SJSA1 (cell line): ENCODE results near the gene SPIN4. TPM values are rescaled to one million over a fixed set of nuclear protein-coding genes. Genes with fewer than 3 reads are reported as not detected.
A peak's percentile ranks its signal among the peaks of the same experiment; 100 is the strongest.
"Not testable (repeated sequence)": the region's sequence is repeated elsewhere in the genome, so short reads cannot be mapped to it uniquely, and the experiment has no call there.

Experiments
- DNase-seq, 2 experiments: peaks; one replicate each; pipeline ENCODE4 v3.0.0-alpha.2; 2015 to 2020; ENCODE audit warnings: low spot score in 2 of 2, low read depth in 1 of 2
- H3K27ac ChIP-seq: fragments of 250-450 bp; sonication (Bioruptor Pico); 2 replicates; pipeline ENCODE4 v1.5.1; 2020; ENCODE audit warnings: mild to moderate bottlenecking, moderate library complexity
- H3K27me3 ChIP-seq: fragments of 250-450 bp; sonication (Bioruptor Pico); replicated peaks from 2 replicates; pipeline ENCODE4 v1.5.1; 2020; ENCODE audit warnings: mild to moderate bottlenecking, moderate library complexity
- H3K36me3 ChIP-seq: fragments of 250-450 bp; sonication (Bioruptor Pico); 2 replicates; pipeline ENCODE4 v1.5.1; 2020; ENCODE audit warnings: mild to moderate bottlenecking
- H3K4me1 ChIP-seq: fragments of 250-450 bp; sonication (Bioruptor Pico); replicated peaks from 2 replicates; pipeline ENCODE4 v1.6.1; 2021; ENCODE audit warnings: mild to moderate bottlenecking
- H3K4me3 ChIP-seq: fragments of 250-450 bp; sonication (Bioruptor Pico); 2 replicates; pipeline ENCODE4 v1.5.1; 2020; ENCODE audit warnings: mild to moderate bottlenecking
- H3K9me3 ChIP-seq: fragments of 250-450 bp; sonication (Bioruptor Pico); replicated peaks from 2 replicates; pipeline ENCODE4 v1.5.1; 2020; ENCODE audit warnings: mild to moderate bottlenecking
- total RNA-seq: library from RNA; depleted of rRNA; stranded (reverse); fragments of >200 nt; shearing (Covaris generic); gene quantifications from 2 replicates; pipeline ENCODE4 v1.2.3, GENCODE V29; 2014; rRNA removed

SPIN4 gene
- total RNA-seq = 13.3 and 21.7 TPM in 2 replicates

DNA sequence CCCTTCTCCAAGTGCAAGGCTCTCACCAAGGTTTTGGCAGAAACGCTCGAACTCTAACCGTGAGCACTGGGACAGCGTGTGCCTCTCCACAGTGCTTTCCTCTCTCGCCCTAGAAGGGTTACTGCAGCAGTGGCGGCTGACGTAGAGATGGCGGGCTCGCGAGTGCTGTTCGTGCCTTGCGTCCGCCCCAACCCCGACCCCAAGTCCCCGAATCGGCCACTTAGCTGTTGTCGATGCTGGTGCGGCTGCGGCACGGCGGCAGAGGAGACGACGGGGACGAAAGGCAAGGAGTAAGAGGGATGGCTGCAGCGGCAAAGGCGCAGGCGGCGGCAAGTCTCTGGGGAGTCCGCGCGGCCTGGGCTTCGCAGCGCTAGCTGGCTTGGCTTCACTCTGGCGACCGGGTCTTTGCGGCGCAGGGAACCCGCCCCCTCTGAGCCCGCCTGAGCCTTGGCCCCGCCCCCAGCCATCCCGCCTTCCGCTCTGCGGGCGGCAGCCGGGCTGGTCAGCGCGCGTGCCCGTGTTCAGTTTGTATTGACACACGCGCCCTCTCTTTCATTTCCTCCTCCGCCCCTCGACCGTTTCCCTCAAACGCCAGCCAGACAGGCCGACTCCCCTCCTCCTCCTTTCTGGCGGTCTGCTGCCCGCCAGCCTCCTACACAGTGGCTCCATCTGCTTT, at the start of gene SPIN4:
SPIN4 (minus strand) TSS at position 392 of the 676 bp plus-strand sequence. CDS start 513 bp downstream, outside the sequence.
- H3K4me3 ChIP-seq = peak within 1 kb of the TSS; percentile 56
- H3K27ac ChIP-seq = peak within 1 kb of the TSS; percentile 58
- H3K9me3 ChIP-seq = no peaks in the 10 kb centered on the region
- H3K27me3 ChIP-seq = no peaks in the 10 kb centered on the region
- peak; percentile 81 to 91 for DNase-seq
- no peaks in the 10 kb centered on the region for H3K4me1 ChIP-seq
- H3K36me3 ChIP-seq = no peaks in the 10 kb centered on the region

DNA sequence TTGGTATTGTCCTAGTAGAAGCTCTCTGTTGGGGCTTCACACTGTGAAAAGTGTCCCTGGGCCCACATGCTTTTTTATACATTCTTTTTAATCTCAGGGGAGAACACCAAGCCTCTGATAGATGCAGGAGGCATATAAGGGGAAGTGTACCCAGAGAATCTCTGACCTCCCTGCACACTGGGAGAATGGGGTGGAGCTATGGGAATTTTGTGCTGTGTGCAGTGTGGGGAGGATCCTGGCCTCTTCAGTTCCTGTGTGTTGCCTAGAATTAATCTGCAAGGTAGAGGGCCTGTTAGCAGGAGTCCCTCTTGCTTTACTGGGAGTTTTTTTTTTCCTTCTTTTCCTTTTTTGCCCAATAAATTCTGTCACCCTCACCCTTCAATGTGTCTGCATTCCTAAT, 49.2 kb upstream of the SPIN4 start:
- Histone ChIP-seq H3K4me3 (no peak overlapping the region), H3K9me3 (no peaks in the 10 kb centered on the region), H3K27me3 (no peaks in the 10 kb centered on the region), H3K27ac (no peak overlapping the region), H3K36me3 (no peaks in the 10 kb centered on the region), H3K4me1 (no peaks in the 10 kb centered on the region)
- DNase-seq = no peak

DNA sequence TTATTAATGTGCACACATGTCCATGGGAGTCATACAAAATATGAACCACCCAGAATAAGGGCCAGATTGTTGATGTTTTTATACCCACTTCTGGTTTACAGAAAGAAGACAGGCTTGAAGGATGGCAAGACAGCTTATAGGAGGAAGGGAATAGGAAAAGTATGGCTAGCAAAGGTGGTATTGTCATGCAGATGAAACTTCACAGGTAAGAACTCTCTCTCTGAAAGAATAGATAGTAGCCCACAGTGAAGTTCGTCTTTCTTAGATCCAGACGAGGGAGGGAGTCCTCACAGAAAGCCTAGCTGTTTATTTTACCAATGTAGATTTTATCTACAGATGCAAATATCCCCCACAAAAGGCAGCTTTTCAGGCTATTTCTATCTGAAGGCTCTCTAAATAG, 43.7 kb upstream of the SPIN4 start:
- Histone ChIP-seq H3K36me3 (no peaks in the 10 kb centered on the region), H3K9me3 (no peaks in the 10 kb centered on the region), H3K4me1 (no peaks in the 10 kb centered on the region), H3K27me3 (no peaks in the 10 kb centered on the region), H3K27ac (no peak overlapping the region), H3K4me3 (no peak overlapping the region)
- no peak for DNase-seq

DNA sequence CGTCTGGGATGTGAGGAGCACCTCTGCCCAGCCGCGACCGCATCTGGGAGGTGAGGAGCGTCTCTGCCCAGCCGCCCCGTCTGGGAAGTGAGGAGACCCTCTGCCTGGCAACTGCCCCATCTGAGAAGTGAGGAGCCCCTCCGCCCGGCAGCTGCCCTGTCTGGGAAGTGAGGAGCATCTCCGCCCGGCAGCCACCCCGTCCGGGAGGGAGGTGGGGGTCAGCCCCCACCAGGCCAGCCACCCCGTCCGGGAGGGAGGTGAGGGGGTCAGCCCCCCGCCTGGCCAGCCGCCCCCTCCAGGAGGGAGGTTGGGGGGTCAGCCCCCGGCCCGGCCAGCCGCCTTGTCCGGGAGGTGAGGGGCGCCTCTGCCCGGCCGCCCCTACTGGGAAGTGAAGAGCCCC, 42.0 kb upstream of the SPIN4 start:
- H3K27me3 ChIP-seq, H3K4me3 ChIP-seq, H3K9me3 ChIP-seq, H3K4me1 ChIP-seq, H3K27ac ChIP-seq, H3K36me3 ChIP-seq, DNase-seq: not testable (repeated sequence)

GRCh38 chrX:63387411-63387810, 36.3 kb upstream of the SPIN4 start:
- Histone ChIP-seq H3K4me3 (no peak overlapping the region), H3K27me3 (no peaks in the 10 kb centered on the region), H3K36me3 (no peaks in the 10 kb centered on the region)

GRCh38 chrX:63384263-63384662, 33.1 kb upstream of the SPIN4 start:
- not testable (repeated sequence) for H3K4me1 ChIP-seq, H3K4me3 ChIP-seq, H3K27me3 ChIP-seq, H3K36me3 ChIP-seq, DNase-seq, H3K27ac ChIP-seq, H3K9me3 ChIP-seq

More at GRCh38 chrX:63387411-63387810, 36.3 kb upstream of the SPIN4 start:
- Histone ChIP-seq H3K9me3 (no peaks in the 10 kb centered on the region), H3K27ac (no peak overlapping the region), H3K4me1 (no peaks in the 10 kb centered on the region)
- no peak for DNase-seq

DNA sequence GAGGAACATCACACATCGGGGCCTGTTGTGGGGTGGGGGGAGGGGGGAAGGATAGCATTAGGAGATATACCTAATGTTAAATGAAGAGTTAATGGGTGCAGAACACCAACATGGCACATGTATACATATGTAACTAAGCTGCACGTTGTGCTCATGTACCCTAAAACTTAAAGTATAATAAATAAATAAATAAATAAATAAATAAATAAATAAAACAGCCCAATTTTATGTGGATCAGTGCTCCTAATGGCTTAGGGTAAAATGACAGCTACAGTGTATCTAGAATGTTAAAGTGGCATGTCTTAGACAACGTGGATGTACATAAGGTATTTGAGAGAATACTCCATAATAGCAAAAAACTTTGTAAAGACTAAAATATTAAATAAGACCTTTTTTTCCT, 21.9 kb upstream of the SPIN4 start:
- H3K4me1 ChIP-seq, DNase-seq, H3K27ac ChIP-seq, H3K4me3 ChIP-seq, H3K27me3 ChIP-seq, H3K9me3 ChIP-seq, H3K36me3 ChIP-seq: not testable (repeated sequence)

DNA sequence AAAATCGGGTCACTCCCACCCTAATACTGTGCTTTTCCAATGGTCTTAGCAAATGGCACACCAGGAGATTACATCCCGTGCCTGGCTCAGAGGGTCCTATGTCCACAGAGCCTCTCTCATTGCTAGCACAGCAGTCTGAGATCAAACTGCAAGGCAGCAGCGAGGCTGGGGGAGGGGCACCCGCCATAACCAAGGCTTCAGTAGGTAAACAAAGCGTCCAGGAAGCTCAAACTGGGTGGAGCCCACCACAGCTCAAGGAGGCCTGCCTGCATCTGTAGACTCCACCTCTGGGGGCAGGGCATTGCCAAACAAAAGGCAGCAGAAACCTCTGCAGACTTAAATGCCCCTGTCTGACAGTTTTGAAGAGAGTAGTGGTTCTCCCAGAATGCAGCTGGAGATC, 16.6 kb upstream of the SPIN4 start:
- H3K27ac ChIP-seq, H3K36me3 ChIP-seq, H3K27me3 ChIP-seq, H3K4me3 ChIP-seq, DNase-seq, H3K4me1 ChIP-seq, H3K9me3 ChIP-seq: not testable (repeated sequence)

GRCh38 chrX:63363788-63364187, 12.7 kb upstream of the SPIN4 start:
- Histone ChIP-seq H3K4me1 (no peaks in the 10 kb centered on the region), H3K27me3 (no peaks in the 10 kb centered on the region), H3K4me3 (no peak overlapping the region), H3K36me3 (no peaks in the 10 kb centered on the region), H3K27ac (no peak overlapping the region), H3K9me3 (no peaks in the 10 kb centered on the region)
- no peak for DNase-seq

DNA sequence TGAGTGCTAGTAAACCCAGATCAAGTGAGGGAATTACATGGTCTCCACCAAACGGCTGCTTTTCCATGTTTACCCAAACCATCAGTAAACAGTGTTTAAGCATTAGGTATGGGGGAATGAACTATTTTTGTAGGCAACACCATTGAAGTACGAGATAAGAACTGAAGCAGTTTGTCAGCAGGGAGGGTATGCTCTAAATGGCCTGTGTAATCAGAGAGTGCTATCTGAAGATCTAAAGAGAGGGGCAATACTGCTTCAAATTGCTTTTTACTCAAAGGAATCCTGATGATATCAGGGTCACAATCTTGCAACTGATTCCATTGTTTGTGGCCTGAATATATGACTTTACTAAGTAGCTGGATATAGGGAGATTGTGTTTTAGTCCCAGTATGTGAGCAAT, 10.4 kb upstream of the SPIN4 start:
- Histone ChIP-seq H3K9me3 (no peaks in the 10 kb centered on the region), H3K4me1 (no peaks in the 10 kb centered on the region), H3K4me3 (no peak overlapping the region), H3K36me3 (no peaks in the 10 kb centered on the region), H3K27me3 (no peaks in the 10 kb centered on the region), H3K27ac (no peak overlapping the region)
- no peak for DNase-seq

- H3K36me3 ChIP-seq = no peaks in the 10 kb centered on the region
- H3K27ac ChIP-seq = no peak overlapping the region
- H3K4me1 ChIP-seq = no peaks in the 10 kb centered on the region
- no peak overlapping the region for H3K4me3 ChIP-seq
- H3K27me3 ChIP-seq = no peaks in the 10 kb centered on the region
- H3K9me3 ChIP-seq = no peaks in the 10 kb centered on the region
- no peak for DNase-seq
Measured at GRCh38 chrX:63354484-63354883, 3.4 kb upstream of the SPIN4 start.

DNA sequence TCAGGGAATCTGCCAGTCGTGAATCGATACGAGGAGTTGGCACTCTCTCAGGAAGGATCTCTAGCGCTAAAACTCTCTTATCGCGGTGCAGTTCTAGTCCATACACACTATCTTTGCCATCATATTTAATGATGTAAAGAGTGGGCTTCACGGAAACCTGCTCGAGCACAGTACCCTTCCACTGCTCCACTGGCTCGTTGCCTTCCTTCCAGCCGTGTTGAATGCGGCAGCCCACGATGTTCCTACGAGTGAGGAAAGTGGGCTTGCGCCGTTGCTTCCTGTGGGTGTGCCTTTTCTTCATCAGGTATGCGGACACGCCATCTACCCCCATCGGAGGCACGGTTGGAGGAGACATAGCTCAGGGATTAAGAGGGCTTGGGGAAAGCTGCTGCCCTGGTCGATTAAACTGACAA, 661 bp downstream of the SPIN4 start:
- DNase-seq = no peak
- Histone ChIP-seq H3K27ac (peak overlapping the region; percentile 58), H3K36me3 (no peaks in the 10 kb centered on the region), H3K4me1 (no peaks in the 10 kb centered on the region), H3K9me3 (no peaks in the 10 kb centered on the region), H3K27me3 (no peaks in the 10 kb centered on the region), H3K4me3 (peak overlapping the region; percentile 56)

- DNase-seq = peak in 1 of 2 experiments; percentile 5
- Histone ChIP-seq H3K36me3 (no peaks in the 10 kb centered on the region), H3K27ac (no peak overlapping the region), H3K4me1 (no peaks in the 10 kb centered on the region), H3K27me3 (no peaks in the 10 kb centered on the region), H3K4me3 (peak overlapping the region; percentile 56), H3K9me3 (no peaks in the 10 kb centered on the region)
Measured at GRCh38 chrX:63349307-63349706, 1.8 kb downstream of the SPIN4 start.

DNA sequence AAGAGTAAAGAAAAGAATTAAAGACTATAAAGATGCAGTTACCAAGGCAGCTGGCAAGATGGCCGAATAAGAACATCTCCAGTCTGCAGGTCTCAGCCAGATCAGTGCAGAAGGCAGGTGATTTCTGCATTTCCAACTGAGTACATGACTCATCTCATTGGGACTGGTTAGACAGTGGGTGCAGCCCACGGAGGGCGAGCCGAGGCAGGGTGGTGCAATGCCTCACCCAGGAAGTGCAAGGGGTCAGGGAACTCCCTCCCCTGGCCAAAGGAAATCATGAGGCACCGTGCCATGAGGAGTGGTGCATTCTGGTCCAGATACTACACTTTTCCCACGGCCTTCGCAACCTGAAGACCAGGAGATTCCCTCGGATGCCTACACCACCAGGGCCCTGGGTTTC, 20.5 kb downstream of the SPIN4 start:
- Histone ChIP-seq H3K36me3 (no peaks in the 10 kb centered on the region), H3K27me3 (no peaks in the 10 kb centered on the region), H3K4me3 (no peak overlapping the region), H3K27ac (no peak overlapping the region), H3K4me1 (no peaks in the 10 kb centered on the region), H3K9me3 (no peaks in the 10 kb centered on the region)
- no peak for DNase-seq

- no peak for DNase-seq
- Histone ChIP-seq H3K4me1 (no peaks in the 10 kb centered on the region), H3K36me3 (no peaks in the 10 kb centered on the region), H3K9me3 (no peaks in the 10 kb centered on the region), H3K27ac (no peak overlapping the region), H3K27me3 (no peaks in the 10 kb centered on the region), H3K4me3 (no peak overlapping the region)
Measured at GRCh38 chrX:63327788-63328187, 23.3 kb downstream of the SPIN4 start.
